KMS-11 (cell line): Measurements from ENCODE around the gene CAMTA2.
"Not testable (repeated sequence)": the region's sequence is repeated elsewhere in the genome, so short reads cannot be mapped to it uniquely, and the experiment has no call there.

Source experiments
- H2AFZ ChIP-seq: fragments of 200-600 bp; sonication (generic); 2 replicates; pipeline ENCODE4 v1.6.1; 2016; ENCODE audit warnings: antibody characterized with exemption, mixed run types, low read depth
- H3K27ac ChIP-seq: fragments of 200-600 bp; sonication (generic); 2 replicates; pipeline ENCODE4 v1.6.1; 2016; ENCODE audit warnings: mild to moderate bottlenecking, mixed run types
- H3K27me3 ChIP-seq: fragments of 200-600 bp; sonication (generic); 2 replicates; pipeline ENCODE4 v1.6.1; 2017; ENCODE audit warnings: mild to moderate bottlenecking, low read depth, mixed run types, moderate library complexity; ENCODE audit not compliant: insufficient read depth
- H3K36me3 ChIP-seq: fragments of 200-600 bp; sonication (generic); 2 replicates; pipeline ENCODE4 v1.6.1; 2017; ENCODE audit warnings: mild to moderate bottlenecking, mixed run types; ENCODE audit not compliant: insufficient read depth
- H3K4me1 ChIP-seq: fragments of 200-600 bp; sonication (generic); 2 replicates; pipeline ENCODE4 v1.6.1; 2016; ENCODE audit warnings: mild to moderate bottlenecking, low read depth, mixed run types; ENCODE audit not compliant: poor library complexity, severe bottlenecking
- H3K4me2 ChIP-seq: fragments of 200-600 bp; sonication (generic); 2 replicates; pipeline ENCODE4 v1.7.0; 2016; ENCODE audit warnings: mild to moderate bottlenecking, mixed run types
- H3K4me3 ChIP-seq: fragments of 200-600 bp; sonication (generic); IDR thresholded peaks from 2 replicates; pipeline ENCODE4 v1.6.1; 2017; ENCODE audit warnings: low read depth, low read length, mixed read lengths; ENCODE audit not compliant: insufficient read depth
- H3K79me2 ChIP-seq: fragments of 200-600 bp; sonication (generic); 2 replicates; pipeline ENCODE4 v1.6.1; 2016; ENCODE audit warnings: low read depth, mixed run types; ENCODE audit not compliant: insufficient read depth
- H3K9ac ChIP-seq: fragments of 200-600 bp; sonication (generic); 2 replicates; pipeline ENCODE4 v1.6.1; 2016; ENCODE audit warnings: mild to moderate bottlenecking, mixed run types
- H4K20me1 ChIP-seq: fragments of 200-600 bp; sonication (generic); 2 replicates; pipeline ENCODE4 v1.6.1; 2016; ENCODE audit warnings: mild to moderate bottlenecking, mixed run types; ENCODE audit not compliant: insufficient read depth
- TF ChIP-seq, protein P1 (sequence below): fragments of 200-600 bp; sonication (generic); conservative IDR thresholded peaks from 2 replicates; pipeline ENCODE4 v1.6.1; 2017; ENCODE audit warnings: low read depth, mild to moderate bottlenecking, antibody characterized with exemption, low read length, moderate library complexity, mixed read lengths

CAMTA2 gene

DNA sequence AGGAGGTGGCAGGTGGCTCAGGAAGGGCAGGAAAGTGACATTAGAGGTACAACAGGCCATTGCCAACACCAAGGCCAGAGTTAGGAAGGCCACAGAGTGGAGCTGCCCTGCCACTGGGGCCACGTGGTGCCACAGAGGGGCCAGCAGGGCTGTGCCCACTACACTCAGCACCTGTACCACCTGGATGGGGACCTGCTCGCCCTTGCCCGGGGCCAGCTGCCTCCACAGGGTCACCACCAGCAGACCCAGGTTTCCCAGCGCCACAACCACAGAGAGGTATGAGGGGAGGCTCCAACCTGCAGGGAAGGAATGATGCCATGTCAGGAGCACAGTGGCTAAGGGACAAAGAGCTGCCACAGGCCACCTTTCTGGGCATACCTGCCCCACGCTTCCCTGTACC is 46.6 kb upstream of the CAMTA2 start:
- H3K27ac ChIP-seq: no peak overlapping the region
- no peaks in the 10 kb centered on the region for H4K20me1 ChIP-seq
- H3K4me1 ChIP-seq: peaks cover 5% of the 10 kb centered on the region
- no peak overlapping the region for H2AFZ ChIP-seq
- H3K4me2 ChIP-seq: no peak overlapping the region
- H3K27me3 ChIP-seq: no peaks in the 10 kb centered on the region
- no peak overlapping the region for H3K4me3 ChIP-seq
- no peaks in the 10 kb centered on the region for H3K79me2 ChIP-seq
- H3K9ac ChIP-seq: no peak overlapping the region
- TF ChIP-seq, protein P1, sequence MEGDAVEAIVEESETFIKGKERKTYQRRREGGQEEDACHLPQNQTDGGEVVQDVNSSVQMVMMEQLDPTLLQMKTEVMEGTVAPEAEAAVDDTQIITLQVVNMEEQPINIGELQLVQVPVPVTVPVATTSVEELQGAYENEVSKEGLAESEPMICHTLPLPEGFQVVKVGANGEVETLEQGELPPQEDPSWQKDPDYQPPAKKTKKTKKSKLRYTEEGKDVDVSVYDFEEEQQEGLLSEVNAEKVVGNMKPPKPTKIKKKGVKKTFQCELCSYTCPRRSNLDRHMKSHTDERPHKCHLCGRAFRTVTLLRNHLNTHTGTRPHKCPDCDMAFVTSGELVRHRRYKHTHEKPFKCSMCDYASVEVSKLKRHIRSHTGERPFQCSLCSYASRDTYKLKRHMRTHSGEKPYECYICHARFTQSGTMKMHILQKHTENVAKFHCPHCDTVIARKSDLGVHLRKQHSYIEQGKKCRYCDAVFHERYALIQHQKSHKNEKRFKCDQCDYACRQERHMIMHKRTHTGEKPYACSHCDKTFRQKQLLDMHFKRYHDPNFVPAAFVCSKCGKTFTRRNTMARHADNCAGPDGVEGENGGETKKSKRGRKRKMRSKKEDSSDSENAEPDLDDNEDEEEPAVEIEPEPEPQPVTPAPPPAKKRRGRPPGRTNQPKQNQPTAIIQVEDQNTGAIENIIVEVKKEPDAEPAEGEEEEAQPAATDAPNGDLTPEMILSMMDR: no peak
- H3K36me3 ChIP-seq: no peaks in the 10 kb centered on the region

DNA sequence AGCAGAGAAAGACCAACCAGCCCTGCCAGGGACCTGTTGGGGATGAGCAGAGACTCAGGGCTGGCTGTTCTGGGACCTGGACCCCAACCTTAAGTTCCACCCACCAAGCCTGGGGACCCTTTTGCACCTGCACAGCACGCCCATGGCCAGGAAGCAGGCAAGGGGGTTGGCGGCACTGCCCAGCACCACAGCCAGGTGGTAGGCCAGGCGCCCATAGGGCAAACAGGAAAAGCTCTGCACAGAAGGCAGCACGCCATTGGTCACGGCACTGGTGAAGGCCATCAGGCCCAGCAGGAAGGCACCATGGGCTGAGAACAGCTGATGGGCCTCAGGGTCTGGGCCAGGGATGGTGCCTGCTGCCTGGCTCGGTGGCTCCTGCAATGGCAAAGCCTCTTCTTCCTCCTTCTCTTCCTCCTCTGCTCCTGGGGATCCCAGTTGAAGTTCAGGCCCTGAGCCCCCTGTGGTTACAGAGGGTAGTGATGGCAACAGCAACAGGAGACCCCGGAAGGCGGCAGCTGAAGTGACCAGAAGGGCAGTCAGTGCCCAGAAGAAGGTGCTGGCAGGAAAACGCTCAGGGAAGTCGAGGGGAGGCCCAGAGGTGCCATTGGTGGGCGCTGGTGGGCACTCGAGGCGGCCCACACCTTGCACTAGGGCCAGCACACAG is 46.0 kb upstream of the CAMTA2 start:
- Histone ChIP-seq H3K4me1 (peaks cover 5% of the 10 kb centered on the region), H3K36me3 (no peaks in the 10 kb centered on the region), H3K27ac (no peak overlapping the region), H3K9ac (no peak overlapping the region), H4K20me1 (no peaks in the 10 kb centered on the region), H3K27me3 (no peaks in the 10 kb centered on the region), H3K79me2 (no peaks in the 10 kb centered on the region), H2AFZ (no peak overlapping the region), H3K4me3 (no peak overlapping the region), H3K4me2 (no peak overlapping the region)
- TF ChIP-seq, protein P1: no peak

DNA sequence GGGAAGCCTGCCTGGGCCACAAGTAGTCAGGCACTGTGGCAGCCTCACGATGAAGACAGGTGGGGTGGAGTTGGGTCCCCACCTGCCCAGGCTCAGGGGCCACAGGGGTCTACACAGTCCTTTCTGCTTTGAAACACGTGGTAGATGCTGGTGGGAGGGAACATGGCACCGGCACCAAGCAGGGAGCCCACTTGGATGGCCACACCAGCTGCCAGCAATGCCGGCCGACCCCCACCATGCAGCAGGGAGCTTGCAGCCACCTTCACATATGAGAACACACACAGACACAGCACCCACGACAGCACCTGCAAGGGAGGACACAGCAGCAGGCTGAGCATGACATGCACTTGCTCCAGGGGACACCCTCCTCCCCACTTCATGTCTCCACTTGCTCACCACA is 45.4 kb upstream of the CAMTA2 start:
- Histone ChIP-seq H3K4me1 (peaks cover 5% of the 10 kb centered on the region), H4K20me1 (no peaks in the 10 kb centered on the region), H2AFZ (no peak overlapping the region), H3K4me3 (no peak overlapping the region), H3K27me3 (no peaks in the 10 kb centered on the region), H3K36me3 (no peaks in the 10 kb centered on the region), H3K9ac (no peak overlapping the region), H3K4me2 (no peak overlapping the region), H3K79me2 (no peaks in the 10 kb centered on the region), H3K27ac (no peak overlapping the region)
- TF ChIP-seq, protein P1: no peak

DNA sequence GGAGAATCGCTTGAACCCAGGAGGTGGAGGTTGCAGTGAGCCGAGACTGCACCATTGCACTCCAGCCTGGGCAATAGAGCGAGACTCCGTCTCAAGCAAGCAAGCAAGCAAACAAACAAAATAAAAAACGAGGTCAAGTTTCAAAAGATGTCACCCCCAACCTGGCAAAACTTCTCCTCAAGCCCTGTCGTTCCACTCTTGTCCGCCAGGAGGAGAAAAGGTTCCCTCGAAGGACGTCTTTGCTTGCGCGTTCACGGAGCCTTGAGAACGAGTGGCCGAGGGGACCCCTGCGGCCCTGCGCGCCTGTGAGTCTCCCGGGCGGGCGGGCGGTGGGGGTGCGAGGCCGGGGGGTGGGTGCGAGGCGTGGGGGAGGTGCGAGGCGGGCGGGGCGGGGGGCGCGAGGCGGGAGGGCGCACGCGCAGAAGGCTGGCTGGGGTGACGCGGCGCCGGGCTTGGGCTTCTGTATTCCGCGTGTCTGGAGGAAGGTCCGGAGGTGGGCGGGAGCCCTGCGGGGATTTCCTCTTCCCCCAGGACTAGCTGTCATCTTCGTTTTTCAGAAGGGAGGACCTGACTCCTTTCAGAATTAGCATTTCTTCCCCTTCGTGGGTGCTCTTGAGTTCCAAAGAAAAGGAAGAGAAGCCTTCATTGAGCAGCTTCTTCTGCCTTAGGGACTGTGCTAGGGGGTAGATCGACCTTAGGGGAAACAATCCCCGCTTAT is 44.0 kb upstream of the CAMTA2 start:
- no peak overlapping the region for H3K27ac ChIP-seq
- no peak overlapping the region for H3K4me3 ChIP-seq
- H4K20me1 ChIP-seq: no peaks in the 10 kb centered on the region
- H3K4me1 ChIP-seq: peaks cover 5% of the 10 kb centered on the region
- H3K79me2 ChIP-seq: no peaks in the 10 kb centered on the region
- H3K4me2 ChIP-seq: no peak overlapping the region
- H3K9ac ChIP-seq: no peak overlapping the region
- TF ChIP-seq, protein P1: peak; percentile 31
- H3K36me3 ChIP-seq: no peaks in the 10 kb centered on the region
- H2AFZ ChIP-seq: peak overlapping the region; percentile 47; the same call in 1 of the 2 replicates
- no peaks in the 10 kb centered on the region for H3K27me3 ChIP-seq

DNA sequence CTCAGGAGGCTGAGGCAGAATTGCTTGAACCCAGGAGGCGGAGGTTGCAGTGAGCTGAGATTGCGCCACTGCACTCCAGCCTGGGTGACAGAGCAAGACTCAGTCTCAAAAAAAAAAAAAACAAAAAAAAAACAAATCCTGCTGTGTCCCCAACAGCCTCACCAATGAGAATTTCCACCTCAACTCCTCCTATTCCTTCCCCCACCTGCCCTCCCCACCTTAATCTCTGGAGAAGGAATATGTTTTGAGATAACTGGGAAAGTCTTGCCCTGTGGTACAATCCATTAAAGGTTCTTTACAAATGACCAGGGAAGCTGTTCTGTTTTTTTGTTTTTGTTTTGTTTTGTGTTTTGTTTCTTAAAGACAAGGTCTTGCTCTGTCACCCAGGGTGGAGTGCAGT is 42.7 kb upstream of the CAMTA2 start:
- not testable (repeated sequence) for H3K9ac ChIP-seq, H3K27me3 ChIP-seq, H3K4me3 ChIP-seq, H3K4me1 ChIP-seq, H4K20me1 ChIP-seq, H3K4me2 ChIP-seq, H3K27ac ChIP-seq, H3K36me3 ChIP-seq, H3K79me2 ChIP-seq, H2AFZ ChIP-seq
